IPS-18a (cell line): Measurements from ENCODE around the gene YAE1.
"Not testable (repeated sequence)": the region's sequence is repeated elsewhere in the genome, so short reads cannot be mapped to it uniquely, and the experiment has no call there.

ENCODE experiments used
- H3K27ac ChIP-seq: one replicate; pipeline ENCODE4 v1.5.1; 2013; ENCODE audit warnings: low read length
- H3K27me3 ChIP-seq: one replicate; pipeline ENCODE4 v1.6.1; 2013; ENCODE audit warnings: mild to moderate bottlenecking, low read length; ENCODE audit not compliant: control insufficient read depth, insufficient read depth
- H3K36me3 ChIP-seq: one replicate; pipeline ENCODE4 v1.6.1; 2013; ENCODE audit warnings: low read depth, low read length; ENCODE audit not compliant: control insufficient read depth
- H3K4me1 ChIP-seq: one replicate; pipeline ENCODE4 v1.6.1; 2013; ENCODE audit warnings: low read depth, low read length; ENCODE audit not compliant: control insufficient read depth
- H3K4me3 ChIP-seq: one replicate; pipeline ENCODE4 v1.5.1; 2013; ENCODE audit warnings: low read length
- H3K9ac ChIP-seq: one replicate; pipeline ENCODE4 v1.6.1; 2013; ENCODE audit warnings: mild to moderate bottlenecking, low read length, moderate library complexity
- H3K9me3 ChIP-seq: one replicate; pipeline ENCODE4 v1.6.1; 2013; ENCODE audit warnings: low read depth, low read length; ENCODE audit not compliant: control insufficient read depth

YAE1 gene

DNA sequence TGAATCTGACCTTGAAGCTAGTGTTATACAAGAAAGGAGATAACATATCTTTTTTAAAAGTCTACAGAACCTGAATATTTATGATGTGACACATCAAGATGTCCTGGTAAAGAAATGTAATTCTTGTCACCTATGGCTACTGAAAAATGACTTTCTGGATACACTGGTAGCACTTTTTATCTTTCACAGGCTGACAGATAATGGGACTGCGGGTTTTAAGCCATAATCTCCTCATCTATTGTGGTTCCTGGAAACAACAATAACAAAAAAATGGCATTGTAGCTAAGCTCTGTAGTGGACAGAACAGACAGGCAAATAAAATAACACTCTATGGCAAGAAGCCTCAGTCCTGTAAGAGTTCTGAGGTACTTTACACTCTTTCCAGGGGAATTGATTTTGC, 31.6 kb upstream of the YAE1 start:
- H3K27me3 ChIP-seq, result no peaks in the 10 kb centered on the region
- no peak overlapping the region for H3K4me3 ChIP-seq
- H3K36me3 ChIP-seq, result no peaks in the 10 kb centered on the region

DNA sequence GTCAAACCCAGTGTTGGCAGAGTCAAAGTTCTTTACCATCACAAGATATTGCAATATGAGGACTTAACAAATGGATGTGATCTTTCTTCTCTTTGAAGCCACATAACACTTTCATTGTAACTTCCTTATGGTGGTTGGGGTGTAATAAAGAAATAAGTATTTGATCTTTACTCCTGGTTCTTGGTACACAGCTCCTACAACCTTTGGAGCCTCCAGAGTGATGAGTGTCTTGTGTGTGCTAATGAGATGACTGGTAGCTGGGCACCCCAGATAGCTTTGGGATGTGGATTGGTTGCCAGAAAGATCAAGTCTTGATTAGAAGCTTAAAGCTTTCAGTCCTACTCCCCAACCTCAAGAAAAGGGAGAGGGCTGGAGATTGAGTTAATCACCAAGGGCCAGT, 31.1 kb upstream of the YAE1 start:
- Histone ChIP-seq H3K9me3 (no peaks in the 10 kb centered on the region), H3K4me3 (no peak overlapping the region), H3K27me3 (no peaks in the 10 kb centered on the region), H3K9ac (no peak overlapping the region), H3K27ac (no peak overlapping the region), H3K4me1 (peaks cover 12% of the 10 kb centered on the region), H3K36me3 (no peaks in the 10 kb centered on the region)

More for the DNA sequence above, 31.6 kb upstream of the YAE1 start:
- Histone ChIP-seq H3K4me1 (peaks cover 12% of the 10 kb centered on the region), H3K9me3 (no peaks in the 10 kb centered on the region), H3K9ac (no peak overlapping the region), H3K27ac (no peak overlapping the region)

GRCh38 chr7:39535720-39536119, 30.5 kb upstream of the YAE1 start:
- Histone ChIP-seq H3K27me3 (no peaks in the 10 kb centered on the region), H3K9ac (no peak overlapping the region), H3K4me1 (peaks cover 10% of the 10 kb centered on the region), H3K36me3 (no peaks in the 10 kb centered on the region), H3K9me3 (no peaks in the 10 kb centered on the region), H3K27ac (no peak overlapping the region), H3K4me3 (no peak overlapping the region)

DNA sequence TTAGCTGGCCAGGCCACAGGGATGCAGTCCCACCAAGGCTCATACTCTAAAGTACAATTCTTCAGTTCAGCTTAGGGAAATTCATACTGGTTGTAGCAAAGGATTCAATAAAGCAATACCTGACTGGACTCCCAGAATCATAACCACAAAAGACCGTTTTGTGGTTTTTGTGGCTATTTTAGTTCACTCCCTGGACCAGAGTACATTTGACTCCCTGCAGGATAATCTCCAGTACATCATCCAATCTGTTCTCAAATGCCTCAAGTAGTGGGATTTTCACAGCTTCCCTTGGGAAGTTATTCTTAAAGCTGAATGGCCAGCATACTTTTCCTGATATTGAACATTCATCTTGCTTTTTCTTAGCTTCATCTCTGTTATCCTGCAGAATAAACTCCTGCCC, 29.3 kb upstream of the YAE1 start:
- H3K4me1 ChIP-seq, result peaks cover 7% of the 10 kb centered on the region

DNA sequence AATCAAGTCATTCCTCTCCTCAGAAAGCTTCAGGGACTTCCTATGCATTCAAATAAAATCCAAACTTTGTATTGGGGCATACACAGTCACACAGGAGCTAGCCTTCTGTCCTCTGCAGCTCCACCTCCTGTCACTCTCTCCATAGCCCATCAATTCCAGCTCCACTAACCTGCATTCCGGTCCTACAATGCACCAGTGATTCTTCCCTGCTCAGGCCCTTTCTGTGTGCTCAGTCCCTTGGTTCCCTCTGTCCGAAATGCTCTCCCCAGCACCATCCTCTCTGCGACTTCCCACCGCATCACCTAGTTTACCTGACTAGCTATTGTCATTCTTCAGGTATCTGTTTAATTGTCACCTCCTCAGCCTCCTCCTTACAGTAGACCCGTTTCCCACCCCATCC, 26.4 kb upstream of the YAE1 start:
- Histone ChIP-seq H3K27ac (no peak overlapping the region), H3K36me3 (no peaks in the 10 kb centered on the region), H3K9me3 (no peaks in the 10 kb centered on the region), H3K4me3 (no peak overlapping the region), H3K9ac (no peak overlapping the region), H3K27me3 (no peaks in the 10 kb centered on the region), H3K4me1 (peaks cover 7% of the 10 kb centered on the region)

More for the DNA sequence above, 29.3 kb upstream of the YAE1 start:
- no peak overlapping the region for H3K27ac ChIP-seq
- no peaks in the 10 kb centered on the region for H3K9me3 ChIP-seq
- H3K4me3 ChIP-seq, result no peak overlapping the region
- H3K9ac ChIP-seq, result no peak overlapping the region
- H3K36me3 ChIP-seq, result no peaks in the 10 kb centered on the region
- H3K27me3 ChIP-seq, result no peaks in the 10 kb centered on the region

DNA sequence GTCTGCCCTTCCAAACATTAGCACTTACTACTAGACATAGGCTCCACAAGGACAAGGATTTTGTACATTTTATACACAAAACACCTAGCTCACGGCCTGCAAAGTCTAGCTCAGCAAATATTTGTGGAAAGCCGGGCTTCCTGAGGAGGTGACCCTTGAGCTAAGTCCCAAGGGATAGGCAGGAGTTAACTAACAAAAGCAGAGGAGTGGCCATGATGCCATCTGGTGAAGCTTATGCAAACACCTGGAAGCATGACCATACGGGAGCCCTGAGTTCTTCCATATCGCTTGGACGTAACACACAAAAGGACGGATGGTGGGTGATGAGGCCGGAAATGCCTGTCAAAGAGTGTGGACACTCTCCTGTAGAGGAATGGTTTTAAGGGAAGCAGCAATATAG, 25.9 kb upstream of the YAE1 start:
- H3K4me3 ChIP-seq, result no peak overlapping the region
- H3K27ac ChIP-seq, result no peak overlapping the region
- H3K9me3 ChIP-seq, result no peaks in the 10 kb centered on the region
- no peaks in the 10 kb centered on the region for H3K36me3 ChIP-seq
- no peaks in the 10 kb centered on the region for H3K27me3 ChIP-seq
- H3K9ac ChIP-seq, result no peak overlapping the region
- peaks cover 7% of the 10 kb centered on the region for H3K4me1 ChIP-seq

DNA sequence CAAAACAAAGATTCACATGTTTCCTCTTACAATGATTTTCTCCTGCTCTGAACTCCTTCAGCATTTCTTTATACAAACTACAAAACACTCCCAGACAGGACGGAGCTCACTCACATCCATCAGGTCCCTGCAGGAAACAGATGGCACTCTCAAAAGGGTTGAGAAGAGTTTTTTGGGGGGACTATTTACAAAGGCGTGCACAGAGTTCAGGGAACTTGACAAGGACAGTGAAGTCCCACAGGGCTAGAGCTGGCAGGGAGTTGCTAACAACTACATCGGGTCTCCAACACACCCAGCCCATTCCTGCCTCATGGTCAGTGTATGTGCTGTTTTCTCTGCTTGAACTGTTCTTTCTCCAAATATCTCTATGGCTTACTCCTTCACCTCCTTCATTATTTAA, 24.7 kb upstream of the YAE1 start:
- H3K4me3 ChIP-seq, result no peak overlapping the region
- no peak overlapping the region for H3K9ac ChIP-seq
- H3K9me3 ChIP-seq, result no peaks in the 10 kb centered on the region
- no peak overlapping the region for H3K27ac ChIP-seq
- no peaks in the 10 kb centered on the region for H3K27me3 ChIP-seq
- no peaks in the 10 kb centered on the region for H3K36me3 ChIP-seq
- H3K4me1 ChIP-seq, result peaks cover 7% of the 10 kb centered on the region

DNA sequence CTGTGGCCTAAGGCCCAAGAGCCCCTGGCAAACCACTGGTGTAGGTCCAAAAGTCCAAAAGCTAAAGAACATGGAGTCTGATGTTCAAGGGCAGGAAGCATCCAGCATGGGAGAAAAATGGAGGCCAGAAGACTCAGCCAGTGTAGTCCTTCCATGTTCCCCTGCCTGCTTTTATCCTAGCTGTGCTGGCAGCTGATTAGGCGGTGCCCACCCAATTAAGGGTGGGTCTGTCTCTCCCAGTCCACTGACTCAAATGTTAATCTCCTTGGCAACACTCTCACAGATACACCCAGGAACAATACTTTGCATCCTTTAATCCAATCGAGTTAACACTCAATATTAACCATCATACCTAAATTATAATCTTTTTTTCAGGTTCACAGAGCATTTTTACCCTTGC, 21.4 kb upstream of the YAE1 start:
- not testable (repeated sequence) for H3K9me3 ChIP-seq, H3K4me3 ChIP-seq, H3K27me3 ChIP-seq, H3K9ac ChIP-seq, H3K4me1 ChIP-seq, H3K27ac ChIP-seq, H3K36me3 ChIP-seq

- no peak overlapping the region for H3K9ac ChIP-seq
- H3K36me3 ChIP-seq, result no peaks in the 10 kb centered on the region
- H3K27ac ChIP-seq, result no peak overlapping the region
- H3K9me3 ChIP-seq, result no peaks in the 10 kb centered on the region
- no peaks in the 10 kb centered on the region for H3K27me3 ChIP-seq
- H3K4me1 ChIP-seq, result no peaks in the 10 kb centered on the region
- no peak overlapping the region for H3K4me3 ChIP-seq
These were observed 18.9 kb upstream of the YAE1 start for GRCh38 chr7:39547336-39547735.

GRCh38 chr7:39550411-39550810, 15.8 kb upstream of the YAE1 start:
- Histone ChIP-seq H3K9ac (no peak overlapping the region), H3K36me3 (no peaks in the 10 kb centered on the region), H3K27ac (no peak overlapping the region), H3K27me3 (no peaks in the 10 kb centered on the region), H3K4me1 (no peaks in the 10 kb centered on the region), H3K9me3 (no peaks in the 10 kb centered on the region), H3K4me3 (no peak overlapping the region)

DNA sequence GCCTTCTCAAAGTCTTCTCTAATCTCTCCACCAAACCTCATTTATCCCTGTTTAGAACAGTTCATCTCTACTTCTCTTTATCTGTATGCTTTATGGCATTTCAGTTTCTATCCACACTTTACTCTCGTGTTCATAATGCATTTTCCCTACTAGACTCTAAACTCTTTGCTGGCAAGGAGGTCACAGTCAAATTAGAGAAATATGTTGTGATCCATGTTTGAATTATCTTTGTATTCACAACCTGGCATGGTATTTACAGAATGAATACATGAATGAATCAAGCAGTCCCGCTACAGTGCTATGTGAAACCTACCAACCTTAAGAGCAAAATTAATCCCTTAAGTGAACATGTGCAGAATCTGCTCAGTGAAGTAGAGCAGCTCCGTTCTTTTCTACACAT, 12.8 kb upstream of the YAE1 start:
- H3K27ac ChIP-seq, result no peak overlapping the region
- H3K27me3 ChIP-seq, result no peaks in the 10 kb centered on the region
- no peaks in the 10 kb centered on the region for H3K4me1 ChIP-seq
- H3K4me3 ChIP-seq, result no peak overlapping the region
- H3K9me3 ChIP-seq, result no peaks in the 10 kb centered on the region
- H3K36me3 ChIP-seq, result no peaks in the 10 kb centered on the region
- no peak overlapping the region for H3K9ac ChIP-seq

DNA sequence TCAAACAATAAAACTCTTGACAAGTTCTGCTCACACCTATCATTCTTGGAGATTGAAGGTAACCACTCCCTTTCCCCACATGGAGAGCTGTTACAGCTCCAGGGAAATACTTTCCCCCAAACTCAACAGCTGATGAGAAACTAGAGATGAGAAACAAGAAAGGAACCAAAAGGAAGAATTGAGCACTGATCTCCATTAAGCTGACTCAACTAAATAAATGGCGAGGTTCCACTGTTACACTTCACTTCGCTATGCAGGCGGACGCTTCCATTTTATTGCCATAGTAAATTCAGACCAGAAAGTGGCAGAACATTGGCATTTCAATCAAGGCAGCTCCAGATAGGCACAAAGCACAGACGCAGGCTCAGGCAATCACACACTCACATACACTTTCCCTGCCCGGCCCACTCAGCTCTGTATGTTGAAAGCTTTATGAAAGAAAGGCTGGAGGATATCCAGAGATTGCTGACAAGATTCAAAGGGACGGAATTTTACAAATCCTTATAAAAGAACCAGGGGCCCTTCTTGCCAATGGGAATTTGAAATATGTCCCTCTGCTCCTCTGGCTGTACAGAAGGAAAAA, 11.5 kb upstream of the YAE1 start:
- Histone ChIP-seq H3K9ac (no peak overlapping the region), H3K4me1 (no peaks in the 10 kb centered on the region), H3K9me3 (no peaks in the 10 kb centered on the region), H3K4me3 (no peak overlapping the region), H3K27me3 (no peaks in the 10 kb centered on the region), H3K27ac (no peak overlapping the region), H3K36me3 (no peaks in the 10 kb centered on the region)
